HEK293 (cell line): ENCODE measurements around the gene PGBD5.

Experiments used
- CTCF ChIP-seq: fragments of 450-650 bp; formaldehyde crosslinking; IDR thresholded peaks from 2 replicates; pipeline ENCODE4 v1.5.1; 2016; ENCODE audit warnings: missing biosample characterization, missing genetic modification characterization
- ZBTB21 ChIP-seq: fragments of 450-650 bp; formaldehyde crosslinking; IDR thresholded peaks from 2 replicates; pipeline ENCODE4 v1.5.1; 2017; ENCODE audit warnings: missing biosample characterization, missing genetic modification characterization

GRCh38 chr1:230286890-230287269, 139.3 kb downstream of the PGBD5 start:
- no peak for TF ChIP-seq CTCF (tag by site-specific recombination)
- no peak for TF ChIP-seq ZBTB21 (tag by site-specific recombination)
